LNCaP clone FGC (cell line): ENCODE measurements around the gene C3orf18.

Source experiments
- DNase-seq: peaks from one replicate; pipeline ENCODE4 v3.0.0-alpha.2; 2011; ENCODE audit warnings: low read depth
- H3K4me3 ChIP-seq: 2 replicates; pipeline ENCODE4 v1.5.1; 2011; ENCODE audit warnings: mild to moderate bottlenecking, low read depth, low read length, control low read depth
- TF ChIP-seq, protein P1 (sequence below): IDR thresholded peaks from 2 replicates; pipeline ENCODE4 v1.5.1; 2012; ENCODE audit warnings: mild to moderate bottlenecking; ENCODE audit not compliant: control insufficient read depth, insufficient read depth; ENCODE audit errors: extremely low read depth

The C3orf18 gene

DNA sequence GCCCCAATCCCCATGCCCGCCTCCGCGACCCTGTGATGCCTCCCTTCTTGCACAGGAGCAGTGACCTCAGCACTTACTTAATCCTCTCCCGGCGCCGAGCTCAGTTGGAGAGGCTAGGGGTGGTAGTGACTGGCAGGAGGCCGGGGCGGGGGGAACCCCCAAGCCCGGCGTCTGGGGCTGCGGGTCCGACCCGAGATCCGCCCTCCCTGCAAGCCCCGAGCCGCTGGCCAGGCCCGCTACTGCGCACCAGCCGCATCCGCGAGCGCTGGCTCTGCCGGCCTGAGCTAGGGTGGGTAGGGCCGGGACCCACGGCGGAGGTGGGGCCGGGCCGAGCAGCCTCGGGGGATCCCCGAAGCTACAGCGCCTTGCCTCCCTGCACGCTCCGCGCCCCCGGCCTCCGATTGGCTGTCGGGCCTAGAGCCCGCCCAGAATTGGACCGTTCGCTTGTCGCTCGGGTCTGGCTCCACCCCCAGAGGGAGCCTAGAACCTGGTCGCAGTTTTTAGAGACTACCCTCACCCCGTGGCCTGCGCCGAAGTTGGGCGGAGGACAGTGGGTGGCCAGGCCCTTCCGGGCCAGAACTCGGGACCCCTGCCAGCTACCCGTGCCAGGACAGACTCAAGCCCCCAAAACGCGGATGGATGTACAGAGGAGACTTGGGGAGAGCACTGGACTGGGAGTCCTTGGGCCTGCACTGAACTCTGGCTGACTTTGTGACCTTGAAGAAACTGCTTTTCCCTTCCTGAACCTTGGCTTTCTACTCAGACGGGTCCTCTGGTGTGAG, at the start of gene C3orf18:
Gene C3orf18, minus strand, starts transcription at position 362 of the 782 bp plus-strand sequence. CDS start 2,048 bp downstream, outside the sequence.
- DNase-seq: peak; percentile 38
- TF ChIP-seq, protein P1, sequence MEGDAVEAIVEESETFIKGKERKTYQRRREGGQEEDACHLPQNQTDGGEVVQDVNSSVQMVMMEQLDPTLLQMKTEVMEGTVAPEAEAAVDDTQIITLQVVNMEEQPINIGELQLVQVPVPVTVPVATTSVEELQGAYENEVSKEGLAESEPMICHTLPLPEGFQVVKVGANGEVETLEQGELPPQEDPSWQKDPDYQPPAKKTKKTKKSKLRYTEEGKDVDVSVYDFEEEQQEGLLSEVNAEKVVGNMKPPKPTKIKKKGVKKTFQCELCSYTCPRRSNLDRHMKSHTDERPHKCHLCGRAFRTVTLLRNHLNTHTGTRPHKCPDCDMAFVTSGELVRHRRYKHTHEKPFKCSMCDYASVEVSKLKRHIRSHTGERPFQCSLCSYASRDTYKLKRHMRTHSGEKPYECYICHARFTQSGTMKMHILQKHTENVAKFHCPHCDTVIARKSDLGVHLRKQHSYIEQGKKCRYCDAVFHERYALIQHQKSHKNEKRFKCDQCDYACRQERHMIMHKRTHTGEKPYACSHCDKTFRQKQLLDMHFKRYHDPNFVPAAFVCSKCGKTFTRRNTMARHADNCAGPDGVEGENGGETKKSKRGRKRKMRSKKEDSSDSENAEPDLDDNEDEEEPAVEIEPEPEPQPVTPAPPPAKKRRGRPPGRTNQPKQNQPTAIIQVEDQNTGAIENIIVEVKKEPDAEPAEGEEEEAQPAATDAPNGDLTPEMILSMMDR: no peak
- H3K4me3 ChIP-seq: peak within 1 kb of the TSS; percentile 99

DNA sequence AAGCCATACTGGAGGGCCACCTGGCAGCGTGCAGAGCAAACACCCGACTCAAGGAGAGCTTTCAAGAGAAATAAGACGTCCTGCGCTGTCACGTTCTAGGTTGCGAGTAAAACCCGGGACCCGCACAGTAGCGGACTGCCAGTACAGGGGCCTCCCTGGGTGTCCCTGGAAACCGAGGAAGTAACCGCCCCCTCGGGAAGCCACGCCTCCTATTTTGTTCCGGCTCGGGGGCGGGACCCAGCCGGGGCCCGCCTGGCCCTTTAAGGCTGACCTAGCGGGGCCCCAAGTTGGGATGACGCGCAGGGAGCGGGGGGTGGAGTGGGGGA, 49.2 kb upstream of the C3orf18 start:
- DNase-seq: no peak
- TF ChIP-seq, protein P1: no peak
- peak overlapping the region; percentile 74 for H3K4me3 ChIP-seq

DNA sequence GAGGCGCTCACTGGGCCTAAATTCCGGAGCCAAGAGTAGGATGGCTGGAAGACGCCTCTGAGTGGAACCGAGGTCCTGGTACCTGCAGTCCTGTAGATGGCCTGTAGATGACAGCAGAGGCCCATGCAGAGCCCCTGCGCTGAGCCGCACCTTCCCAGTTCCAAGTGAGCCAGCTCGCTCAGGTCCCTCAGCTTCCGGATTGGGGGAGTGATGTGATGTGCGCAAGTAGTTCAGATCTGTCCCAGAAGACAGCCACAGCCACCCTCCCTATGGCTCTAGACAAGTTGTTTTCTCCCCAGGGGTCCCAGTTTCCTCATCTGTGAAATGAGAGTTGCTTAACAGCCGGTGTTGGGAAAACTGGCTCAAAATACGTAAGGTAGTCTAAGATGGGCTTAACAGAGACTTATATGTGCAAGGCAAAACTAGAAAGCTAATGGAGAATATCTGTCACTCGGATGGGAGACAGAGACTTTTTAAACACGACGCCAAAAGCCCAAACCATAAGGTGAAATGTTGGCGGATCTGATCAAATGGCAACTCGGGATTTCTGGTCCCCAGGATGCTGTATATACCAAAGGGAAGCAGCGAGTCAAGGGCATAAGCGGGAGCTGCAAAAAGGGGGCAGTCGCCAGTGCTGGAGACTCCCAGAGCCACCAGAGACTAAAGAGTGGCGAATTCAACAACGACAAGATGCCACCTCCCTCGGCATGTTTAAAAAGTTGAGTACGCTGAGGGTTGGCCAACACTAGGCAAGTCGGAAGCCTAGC, 48.6 kb upstream of the C3orf18 start:
- peak overlapping the region; percentile 74 for H3K4me3 ChIP-seq

DNA sequence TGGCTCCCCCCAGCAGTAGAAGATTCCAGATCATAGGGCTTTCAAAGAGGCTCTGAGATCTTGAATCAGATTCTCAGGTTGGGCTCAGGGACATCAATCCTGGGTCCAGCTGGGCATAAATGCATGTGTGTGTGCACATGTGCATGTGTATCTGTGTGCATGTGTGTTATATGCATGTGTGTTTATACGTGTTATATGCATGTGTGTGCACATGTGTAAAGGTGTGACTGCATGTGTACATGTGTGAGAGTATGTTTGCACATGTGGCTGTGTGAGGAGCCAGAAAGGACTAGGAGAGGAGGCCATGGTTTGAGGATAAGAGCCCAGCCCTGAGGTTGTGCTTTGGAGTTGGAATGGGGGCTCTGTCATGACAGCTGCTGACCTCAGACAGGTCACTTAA, 47.6 kb upstream of the C3orf18 start:
- H3K4me3 ChIP-seq: no peak overlapping the region
- DNase-seq: no peak
- TF ChIP-seq, protein P1: no peak

More for the DNA sequence above, 48.6 kb upstream of the C3orf18 start:
- no peak for DNase-seq
- TF ChIP-seq, protein P1: peak; percentile 97

DNA sequence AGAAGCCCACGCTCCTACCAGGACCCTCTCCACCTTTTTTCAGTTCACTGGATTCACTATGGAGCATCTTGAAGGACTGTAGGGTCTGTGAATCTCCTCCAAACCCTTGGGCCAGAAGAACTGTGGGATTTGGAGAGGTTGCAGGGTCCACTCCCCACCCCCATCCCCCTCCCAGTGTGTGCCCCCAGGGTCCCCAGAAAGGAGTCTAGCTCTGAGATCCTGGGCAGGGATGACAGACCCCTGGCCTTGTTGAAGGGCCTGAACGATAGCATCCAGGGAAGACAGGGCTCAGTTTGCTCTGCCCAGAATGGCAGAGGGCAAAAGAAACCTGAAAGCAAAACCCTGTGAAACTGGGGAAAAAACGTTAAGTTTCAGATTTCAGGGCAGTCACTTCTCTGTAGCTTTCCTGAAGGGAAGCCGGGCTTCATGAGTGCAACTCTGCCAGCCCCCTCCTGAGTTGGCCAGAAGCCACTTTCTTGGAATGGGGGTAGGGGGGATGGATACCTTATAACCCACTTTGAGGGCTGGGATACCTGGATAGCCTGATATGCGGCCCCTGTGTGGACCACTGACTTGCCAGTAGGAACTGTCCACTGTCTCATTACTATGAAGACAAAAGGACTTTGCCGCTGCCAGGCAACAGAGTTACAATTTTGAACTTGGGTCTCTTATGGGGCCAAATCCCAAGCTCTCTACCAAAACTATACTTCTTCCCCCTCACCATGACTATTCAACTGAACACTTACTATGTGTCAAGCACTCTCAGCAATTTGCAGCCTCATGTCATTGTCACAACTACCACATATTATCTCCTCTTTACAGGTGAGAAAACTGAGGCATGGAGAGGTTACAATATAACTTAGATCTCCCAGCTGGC, 45.7 kb upstream of the C3orf18 start:
- H3K4me3 ChIP-seq: no peak overlapping the region
- TF ChIP-seq, protein P1: no peak

DNA sequence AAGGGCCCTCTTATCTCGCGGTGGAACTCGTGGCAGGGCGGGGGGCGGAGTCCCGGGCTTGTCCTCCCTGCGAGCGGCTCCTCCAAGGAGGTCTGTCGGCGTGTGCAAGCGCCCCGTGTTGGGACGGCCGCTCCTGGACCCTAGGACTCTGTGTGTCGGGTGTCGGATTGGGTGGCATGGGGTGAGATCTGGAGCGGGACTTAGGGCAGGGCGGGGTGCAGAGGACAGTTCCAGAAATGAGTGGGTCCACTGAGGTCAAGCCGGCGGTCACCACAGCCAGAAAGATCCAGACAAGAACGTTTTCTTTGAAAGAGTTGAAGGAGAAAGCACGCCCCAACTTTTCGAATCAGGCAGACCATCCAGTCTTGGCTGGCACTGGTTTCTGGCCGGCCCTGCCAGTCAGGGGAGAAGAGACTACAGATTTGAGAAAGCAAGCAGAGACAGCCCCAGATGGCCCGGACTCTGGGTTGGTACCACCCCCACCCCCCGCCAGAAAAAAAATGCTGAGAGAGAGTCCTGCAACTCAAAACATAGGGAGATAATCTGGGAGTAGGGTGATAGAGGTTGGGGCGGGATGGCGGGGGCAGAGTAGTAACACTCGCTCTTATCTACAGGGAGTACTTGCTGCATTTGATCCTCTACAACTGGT, 44.8 kb upstream of the C3orf18 start:
- TF ChIP-seq, protein P1: no peak
- H3K4me3 ChIP-seq: peak overlapping the region; percentile 65
- no peak for DNase-seq

More for the DNA sequence above, 45.7 kb upstream of the C3orf18 start:
- DNase-seq: no peak
